Measurements from ENCODE around the gene OR5AC2. TPM values are rescaled to one million over a fixed set of nuclear protein-coding genes. Genes with fewer than 3 reads are reported as not detected.

Gene OR5AC2
- total RNA-seq (not detected), polyA plus RNA-seq (not detected)
- long read RNA-seq, donor 1 = 0 reads
- long read RNA-seq, donor 2 = 0 reads
- long read RNA-seq, donor 3 = 0 reads
- long read RNA-seq, donor 4 = 0 reads
- long read RNA-seq, donor 5 = 0 reads
- long read RNA-seq, donor 6 = 0 reads
- long read RNA-seq, donor 7 = 0 reads
- long read RNA-seq, donor 8 = 0 reads
- long read RNA-seq, donor 9 = 0 reads
- long read RNA-seq, donor 10 = 0 reads

GRCh38 chr3:98086873-98087272, at the start of gene OR5AC2:
Gene OR5AC2, plus strand, starts transcription at chr3:98087173. Its CDS starts 0 bp downstream, at chr3:98087173.
- WGBS, 4 donors = 56 to 78% (median 71%) methylated on average over 4 of the region's 4 CpGs
- no peaks in the 10 kb centered on the region for H3K27me3 ChIP-seq
- H3K4me1 ChIP-seq (replicated peaks in 1 of 2) = no peaks in the 10 kb centered on the region
- H3K36me3 ChIP-seq (replicated peaks in 1 of 2) = no peaks in the 10 kb centered on the region
- no peaks in the 10 kb centered on the region for H3K9me3 ChIP-seq (replicated peaks in 1 of 3)
- TF ChIP-seq POLR2A (IDR thresholded peaks at IDR 0.05) (no peak), CTCF (IDR thresholded peaks at IDR 0.05) (no peak)
- H3K27ac ChIP-seq = no peak within 1 kb of the TSS
- no peak within 1 kb of the TSS for H3K4me3 ChIP-seq
- no peak for DNase-seq
- intact Hi-C loops (cut with DNase I) = no loop called here

GRCh38 chr3:98038286-98038685, 48.7 kb upstream of the OR5AC2 start:
- H3K27me3 ChIP-seq = peaks cover 11% of the 10 kb centered on the region
- intact Hi-C loops (cut with DNase I) = loop anchor here in 1 of 2 donors (5.0 kb wide), 1 partner anchor 289 kb away; no protein-coding TSS in a partner anchor
- DNase-seq = no peak
- TF ChIP-seq CTCF (IDR thresholded peaks at IDR 0.05) (no peak), POLR2A (IDR thresholded peaks at IDR 0.05) (no peak)
- H3K27ac ChIP-seq = no peak overlapping the region
- 52 to 58% (median 53%) methylated on average over 3 of the region's 3 CpGs for WGBS, 4 donors
- no peaks in the 10 kb centered on the region for H3K4me1 ChIP-seq (replicated peaks in 1 of 2)
- H3K4me3 ChIP-seq = no peak overlapping the region
- no peaks in the 10 kb centered on the region for H3K36me3 ChIP-seq (replicated peaks in 1 of 2)
- no peaks in the 10 kb centered on the region for H3K9me3 ChIP-seq (replicated peaks in 1 of 3)

- 72 to 77% (median 75%) methylated on average over 3 of the region's 3 CpGs for WGBS, 4 donors
Measured at GRCh38 chr3:98038876-98039275, 48.1 kb upstream of the OR5AC2 start.

More at GRCh38 chr3:98038876-98039275, 48.1 kb upstream of the OR5AC2 start:
- H3K4me1 ChIP-seq (replicated peaks in 1 of 2) = no peaks in the 10 kb centered on the region
- H3K27me3 ChIP-seq = peaks cover 11% of the 10 kb centered on the region
- TF ChIP-seq POLR2A (IDR thresholded peaks at IDR 0.05) (no peak), CTCF (IDR thresholded peaks at IDR 0.05) (no peak)
- H3K4me3 ChIP-seq = no peak overlapping the region
- intact Hi-C loops (cut with DNase I) = loop anchor here in 1 of 2 donors (5.0 kb wide), 1 partner anchor 288 kb away; no protein-coding TSS in a partner anchor
- DNase-seq = no peak
- no peaks in the 10 kb centered on the region for H3K36me3 ChIP-seq (replicated peaks in 1 of 2)
- no peak overlapping the region for H3K27ac ChIP-seq
- H3K9me3 ChIP-seq (replicated peaks in 1 of 3) = no peaks in the 10 kb centered on the region

All from adrenal gland (tissue), 19 donors.